ENCODE data around the gene IGSF23. TPM values are rescaled to one million over a fixed set of nuclear protein-coding genes. Genes with fewer than 3 reads are reported as not detected.
"Not testable (repeated sequence)": the region's sequence is repeated elsewhere in the genome, so short reads cannot be mapped to it uniquely, and the experiment has no call there.

The IGSF23 gene
- total RNA-seq, 1 donor from 2014 or later: not detected

DNA sequence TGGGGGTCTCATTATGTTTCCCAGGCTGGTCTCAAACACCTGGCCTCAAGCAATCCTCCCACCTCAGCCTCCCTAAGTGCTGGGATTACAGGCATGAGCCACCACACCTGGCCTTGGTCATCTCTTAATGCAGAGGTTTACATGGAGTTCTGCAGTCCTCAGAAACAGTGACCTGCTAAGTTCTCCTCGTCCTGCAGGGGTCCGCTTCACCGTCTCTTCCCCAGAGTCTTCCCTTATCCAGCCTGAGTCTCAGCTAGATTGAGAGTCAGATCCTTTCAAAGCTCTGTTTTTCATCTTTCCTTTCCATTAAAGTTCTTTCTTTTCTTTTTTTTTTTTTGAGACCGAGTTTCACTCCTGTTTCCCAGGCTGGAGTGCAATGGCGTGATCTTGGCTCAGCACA is 2.9 kb upstream of the IGSF23 start:
- DNase-seq; intact Hi-C loops (cut with micrococcal nuclease); H3K27me3 Mint-ChIP-seq; H3K4me3 Mint-ChIP-seq; H3K9me3 Mint-ChIP-seq; H3K36me3 Mint-ChIP-seq (ENCODE audit: low read depth); H3K27ac Mint-ChIP-seq; H3K4me1 Mint-ChIP-seq: not testable (repeated sequence)

DNA sequence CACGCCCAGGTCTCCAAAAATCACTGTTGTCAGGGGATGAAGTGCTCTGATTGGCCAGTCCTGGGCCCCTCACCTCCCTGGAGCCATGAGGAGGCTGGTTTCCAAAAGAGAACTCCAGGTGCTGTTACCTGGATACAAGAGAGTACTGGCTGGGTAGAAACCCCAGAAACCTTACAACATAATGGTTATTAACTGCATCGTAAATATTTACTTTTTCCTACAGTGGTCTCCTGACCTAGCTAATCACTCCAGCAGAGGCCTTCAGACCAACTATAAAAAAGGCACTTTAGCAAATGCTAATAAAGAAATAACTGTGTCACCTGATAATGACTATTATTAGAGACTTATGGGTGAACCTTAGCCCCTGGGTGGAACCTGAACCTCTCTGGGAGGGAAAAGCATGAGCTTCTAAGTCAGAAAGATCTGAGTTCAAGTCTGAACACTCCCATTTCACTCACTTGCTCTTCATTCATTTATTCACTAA is 1.5 kb upstream of the IGSF23 start:
- Mint-ChIP-seq H3K27ac (no peak overlapping the region), H3K4me1 (peaks cover 1% of the 10 kb centered on the region), H3K36me3 (ENCODE audit: low read depth) (no peaks in the 10 kb centered on the region), H3K9me3 (peaks cover 3% of the 10 kb centered on the region), H3K4me3 (no peak overlapping the region), H3K27me3 (no peaks in the 10 kb centered on the region)
- intact Hi-C loops (cut with micrococcal nuclease): no loop called here
- no peak for DNase-seq

DNA sequence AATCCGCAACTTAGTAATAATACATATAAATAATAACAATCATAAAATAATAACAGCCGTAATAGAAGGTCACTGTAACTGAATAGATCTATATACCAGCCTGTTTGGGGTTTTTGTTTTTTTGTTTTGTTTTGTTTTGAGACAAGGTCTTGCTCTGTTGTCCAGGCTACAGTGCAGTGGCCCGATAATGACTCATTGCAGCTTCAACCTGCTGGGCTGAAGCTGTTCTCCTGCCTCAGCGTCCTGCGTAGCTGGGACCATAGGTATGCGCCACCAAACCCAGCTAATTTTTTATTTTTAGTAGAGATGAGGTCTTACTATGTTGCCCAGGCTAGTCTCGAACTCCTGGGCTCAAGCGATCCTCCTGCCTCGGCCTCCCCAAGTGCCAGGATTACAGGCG is 950 bp downstream of the IGSF23 start:
- no peaks in the 10 kb centered on the region for H3K27me3 Mint-ChIP-seq
- intact Hi-C loops (cut with micrococcal nuclease): no loop called here
- no peak for DNase-seq
- no peak overlapping the region for H3K27ac Mint-ChIP-seq
- no peaks in the 10 kb centered on the region for H3K9me3 Mint-ChIP-seq
- H3K36me3 Mint-ChIP-seq (ENCODE audit: low read depth): no peaks in the 10 kb centered on the region
- H3K4me1 Mint-ChIP-seq: no peaks in the 10 kb centered on the region
- no peak overlapping the region for H3K4me3 Mint-ChIP-seq

DNA sequence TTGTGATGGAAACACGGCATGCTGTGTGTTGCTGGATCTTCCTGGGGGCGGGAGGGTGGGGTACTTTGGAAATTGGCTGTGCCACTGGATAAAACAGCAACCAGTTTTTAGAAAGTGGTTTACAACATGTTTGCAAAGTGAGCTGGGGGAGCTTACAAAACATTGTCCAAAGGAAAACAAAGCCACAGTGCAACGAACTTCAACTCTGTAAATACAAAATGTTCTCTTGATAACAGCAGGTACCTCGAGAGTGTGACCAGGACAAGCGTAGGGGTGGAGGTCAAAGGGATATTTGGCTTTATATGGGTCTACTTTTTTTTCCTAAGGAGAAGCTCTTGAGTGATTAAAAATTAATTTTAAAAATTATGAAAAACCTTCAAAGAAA is 2.5 kb downstream of the IGSF23 start:
- Mint-ChIP-seq H3K9me3 (no peaks in the 10 kb centered on the region), H3K4me1 (no peaks in the 10 kb centered on the region), H3K27ac (no peak overlapping the region), H3K4me3 (no peak overlapping the region), H3K27me3 (no peaks in the 10 kb centered on the region), H3K36me3 (ENCODE audit: low read depth) (no peaks in the 10 kb centered on the region)
- intact Hi-C loops (cut with micrococcal nuclease): no loop called here
- DNase-seq: no peak

DNA sequence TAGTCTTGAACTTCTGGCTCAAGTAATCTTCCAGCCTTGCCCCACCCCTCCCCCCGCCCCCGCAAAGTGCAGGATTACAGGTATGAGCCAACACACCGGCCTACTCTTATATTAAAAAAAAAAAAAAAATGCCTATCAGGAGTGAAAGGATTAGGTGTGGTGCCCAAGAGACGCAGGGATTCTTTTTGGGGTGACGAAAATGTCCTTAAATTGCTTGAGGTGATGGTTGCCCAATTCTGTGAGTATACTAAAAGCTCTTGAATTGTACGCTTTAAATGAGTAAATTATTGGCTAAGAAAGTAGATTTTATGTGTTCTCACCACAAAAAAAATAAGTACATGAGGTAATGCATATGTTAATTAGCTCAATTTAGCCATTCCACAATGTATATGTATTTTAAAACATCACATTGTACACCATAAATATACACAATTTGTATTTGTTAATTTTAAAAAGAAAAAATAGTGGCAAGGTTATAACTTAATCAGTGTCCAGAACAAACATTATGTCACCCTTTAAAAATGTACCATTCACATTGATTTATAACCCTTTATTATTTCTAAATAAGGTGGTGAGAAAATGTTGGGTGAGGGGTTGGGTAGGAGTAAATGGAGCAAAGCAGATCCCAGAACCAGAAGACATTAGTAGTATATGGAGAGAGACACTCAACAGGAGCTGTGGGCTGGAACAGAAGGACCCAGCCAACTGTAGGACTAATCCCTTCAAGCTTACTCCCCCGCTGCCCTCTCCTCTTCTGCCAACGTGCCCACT is 3.9 kb downstream of the IGSF23 start:
- H3K4me1 Mint-ChIP-seq: no peaks in the 10 kb centered on the region
- H3K27me3 Mint-ChIP-seq: no peaks in the 10 kb centered on the region
- no peak for DNase-seq
- intact Hi-C loops (cut with micrococcal nuclease): no loop called here
- H3K9me3 Mint-ChIP-seq: no peaks in the 10 kb centered on the region
- H3K27ac Mint-ChIP-seq: no peak overlapping the region
- no peak overlapping the region for H3K4me3 Mint-ChIP-seq
- H3K36me3 Mint-ChIP-seq (ENCODE audit: low read depth): no peaks in the 10 kb centered on the region

DNA sequence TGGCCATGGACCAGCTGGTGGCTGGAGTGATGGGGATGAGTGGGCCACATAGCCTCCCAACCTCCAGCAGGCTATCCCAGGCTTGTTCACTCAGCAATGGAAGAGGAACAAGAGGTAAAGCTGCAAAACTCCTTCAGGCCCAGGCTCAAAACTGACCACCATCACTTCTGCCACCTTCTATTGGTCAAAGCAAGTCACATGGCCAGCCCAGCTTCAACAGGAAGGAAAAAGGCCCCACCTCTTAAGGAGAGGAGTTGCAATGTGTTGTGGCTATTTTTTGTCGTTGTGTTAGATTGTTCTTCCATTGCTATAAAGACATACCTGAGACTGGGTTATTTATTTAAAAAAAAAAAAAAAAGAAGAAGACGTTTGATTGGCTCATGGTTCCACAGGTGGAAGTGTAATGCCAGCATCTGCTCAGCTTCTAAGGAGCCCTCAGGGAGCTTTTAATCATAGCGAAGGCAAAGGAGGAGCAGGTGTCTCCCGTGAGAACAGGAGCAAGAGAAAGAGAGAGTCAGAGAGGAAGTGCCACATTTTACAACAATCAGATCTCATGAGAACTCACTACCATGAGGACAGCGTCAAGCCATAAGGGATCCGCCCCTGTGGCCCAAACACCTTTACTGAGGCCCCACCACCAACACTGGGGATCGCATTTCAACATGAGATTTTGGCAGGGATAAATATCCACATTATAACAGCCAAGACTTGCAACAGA is 5.4 kb downstream of the IGSF23 start:
- Mint-ChIP-seq H3K4me3 (no peak overlapping the region), H3K4me1 (no peaks in the 10 kb centered on the region), H3K27me3 (no peaks in the 10 kb centered on the region), H3K9me3 (no peaks in the 10 kb centered on the region), H3K36me3 (ENCODE audit: low read depth) (no peaks in the 10 kb centered on the region), H3K27ac (no peak overlapping the region)
- intact Hi-C loops (cut with micrococcal nuclease): no loop called here
- no peak for DNase-seq

DNA sequence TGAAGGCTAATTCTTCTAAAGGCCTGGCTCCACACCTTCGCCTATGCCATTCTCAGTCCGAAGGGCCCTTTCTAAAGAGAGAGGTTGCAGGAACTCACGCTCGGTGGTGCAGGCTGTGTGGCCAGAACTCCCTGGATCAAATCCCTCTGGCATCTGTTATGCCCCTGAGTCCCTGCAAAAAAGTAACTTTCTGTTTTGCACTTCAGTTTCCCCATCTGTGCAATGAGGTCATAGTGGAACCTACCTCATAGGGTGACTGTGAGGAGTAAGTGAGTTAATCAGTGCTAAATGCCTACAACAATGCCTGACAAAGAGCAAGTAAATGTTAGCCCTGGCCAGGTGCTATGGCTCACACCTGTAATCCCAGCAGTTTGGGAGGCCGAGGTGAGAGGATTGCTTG is 7.3 kb downstream of the IGSF23 start:
- Mint-ChIP-seq H3K27ac (no peak overlapping the region), H3K9me3 (peaks cover 1% of the 10 kb centered on the region), H3K36me3 (ENCODE audit: low read depth) (no peaks in the 10 kb centered on the region), H3K4me3 (no peak overlapping the region), H3K4me1 (no peaks in the 10 kb centered on the region), H3K27me3 (no peaks in the 10 kb centered on the region)
- intact Hi-C loops (cut with micrococcal nuclease): no loop called here
- no peak for DNase-seq

DNA sequence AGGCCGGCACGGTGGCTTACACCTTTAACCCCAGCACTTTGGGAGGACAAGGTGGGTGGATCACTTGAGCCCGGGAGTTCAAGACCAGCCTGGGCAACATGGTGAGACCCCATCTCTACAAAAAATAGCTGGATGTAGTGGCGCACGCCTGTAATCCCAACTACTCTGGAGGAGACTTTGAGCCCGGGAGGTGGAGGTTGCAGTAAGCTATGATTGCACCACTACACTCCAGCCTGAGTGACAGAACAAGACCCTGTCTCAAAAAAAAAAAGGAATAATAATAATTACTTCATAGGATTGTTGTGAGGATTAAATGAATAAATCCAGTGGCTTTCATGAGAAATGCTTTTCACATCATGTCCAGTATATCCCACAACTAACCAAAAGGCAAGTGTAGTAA is 8.0 kb downstream of the IGSF23 start:
- no peak for DNase-seq
- intact Hi-C loops (cut with micrococcal nuclease): no loop called here
- Mint-ChIP-seq H3K4me1 (no peaks in the 10 kb centered on the region), H3K27ac (no peak overlapping the region), H3K36me3 (ENCODE audit: low read depth) (no peaks in the 10 kb centered on the region), H3K27me3 (no peaks in the 10 kb centered on the region), H3K9me3 (peaks cover 4% of the 10 kb centered on the region), H3K4me3 (no peak overlapping the region)

DNA sequence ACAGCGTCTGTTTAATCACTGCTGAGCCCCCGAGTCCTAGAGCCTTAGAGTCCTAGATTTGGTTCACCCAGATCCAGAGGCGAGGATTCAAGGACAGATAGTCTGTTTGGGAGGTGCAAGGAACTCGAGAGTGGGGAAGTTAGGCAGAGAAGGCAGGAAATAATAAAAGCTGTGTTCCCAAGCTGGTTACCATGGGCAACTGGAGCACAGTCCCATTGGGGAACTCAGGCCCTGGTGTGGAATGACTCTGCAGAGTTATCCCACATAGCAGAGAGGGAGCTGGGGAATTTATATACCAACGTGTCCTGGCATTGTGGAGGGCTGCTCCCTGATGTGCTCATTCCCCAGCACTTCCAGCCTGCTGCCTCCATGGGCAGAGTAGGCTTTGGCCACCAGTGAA is 9.7 kb downstream of the IGSF23 start:
- Mint-ChIP-seq H3K36me3 (ENCODE audit: low read depth) (no peaks in the 10 kb centered on the region), H3K9me3 (peaks cover 4% of the 10 kb centered on the region), H3K27ac (no peak overlapping the region), H3K4me3 (no peak overlapping the region), H3K27me3 (no peaks in the 10 kb centered on the region), H3K4me1 (no peaks in the 10 kb centered on the region)
- DNase-seq: no peak
- intact Hi-C loops (cut with micrococcal nuclease): no loop called here

DNA sequence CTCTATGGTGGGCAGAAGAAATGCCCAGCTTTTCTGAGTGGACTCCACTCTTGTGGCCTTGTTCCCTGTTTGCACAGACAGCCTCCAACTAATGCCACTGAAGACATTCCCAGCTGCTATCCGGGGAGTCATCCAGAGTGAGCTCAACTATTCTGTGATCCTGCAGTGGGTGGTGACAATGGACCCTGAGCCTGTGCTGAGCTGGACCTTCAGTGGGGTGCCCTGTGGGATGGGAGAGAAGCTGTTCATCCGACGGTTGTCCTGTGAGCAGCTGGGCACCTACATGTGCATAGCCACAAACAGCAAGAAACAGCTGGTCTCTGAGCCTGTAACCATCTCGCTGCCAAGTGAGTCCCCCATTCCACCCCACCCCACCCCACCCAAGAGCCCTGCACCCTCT is 10.3 kb downstream of the IGSF23 start:
- Mint-ChIP-seq H3K36me3 (ENCODE audit: low read depth) (no peaks in the 10 kb centered on the region), H3K27ac (no peak overlapping the region)

DNA sequence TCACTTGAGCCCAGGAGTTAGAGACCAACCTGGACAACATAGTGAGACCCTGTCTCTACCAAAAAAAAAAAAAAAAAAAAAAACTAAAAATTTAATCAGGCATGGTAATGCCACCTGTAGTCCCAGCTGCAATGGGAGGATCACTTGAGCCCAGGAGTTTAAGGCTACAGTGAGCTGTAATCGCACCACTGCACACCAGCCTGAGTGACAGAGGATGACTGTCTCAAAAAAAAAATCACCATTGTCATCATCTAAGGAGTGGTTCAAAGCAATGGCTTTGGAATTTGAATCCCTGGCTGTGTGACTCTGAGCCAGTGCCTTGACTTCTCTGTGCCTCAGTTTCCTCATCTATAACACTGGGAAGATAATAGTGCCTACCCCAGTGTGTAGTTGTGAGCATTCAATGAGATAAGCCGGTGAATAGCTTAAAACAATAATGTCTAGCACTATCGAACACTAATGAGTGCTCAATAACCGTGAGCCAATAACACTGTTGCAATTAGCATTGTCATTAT is 11.5 kb downstream of the IGSF23 start:
- H3K9me3 Mint-ChIP-seq: peaks cover 4% of the 10 kb centered on the region
- intact Hi-C loops (cut with micrococcal nuclease): no loop called here
- no peak overlapping the region for H3K27ac Mint-ChIP-seq
- H3K4me1 Mint-ChIP-seq: no peaks in the 10 kb centered on the region
- no peak for DNase-seq
- H3K27me3 Mint-ChIP-seq: no peaks in the 10 kb centered on the region
- H3K36me3 Mint-ChIP-seq (ENCODE audit: low read depth): no peaks in the 10 kb centered on the region
- no peak overlapping the region for H3K4me3 Mint-ChIP-seq

More for the DNA sequence above, 10.3 kb downstream of the IGSF23 start:
- Mint-ChIP-seq H3K9me3 (peaks cover 4% of the 10 kb centered on the region), H3K27me3 (no peaks in the 10 kb centered on the region), H3K4me3 (no peak overlapping the region), H3K4me1 (no peaks in the 10 kb centered on the region)
- intact Hi-C loops (cut with micrococcal nuclease): no loop called here
- DNase-seq: no peak

DNA sequence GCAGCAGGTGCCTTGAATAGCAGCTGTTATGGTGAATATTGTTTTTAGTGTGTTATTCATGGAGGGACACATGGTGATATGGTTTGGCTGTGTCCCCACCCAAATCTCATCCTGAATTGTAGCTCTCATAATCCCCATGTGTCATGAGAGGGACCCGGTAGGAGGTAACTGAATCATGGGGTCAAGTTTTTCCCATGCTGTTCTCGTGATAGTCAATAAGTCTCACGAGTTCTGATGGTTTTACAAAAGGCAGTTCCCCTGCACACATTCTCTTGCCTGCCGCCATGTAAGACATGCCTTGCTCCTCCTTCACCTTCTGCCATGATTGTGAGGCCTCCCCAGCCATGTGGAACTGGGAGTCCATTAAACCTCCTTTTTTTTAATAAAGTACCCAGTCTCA is 12.3 kb downstream of the IGSF23 start:
- H3K27me3 Mint-ChIP-seq; H3K4me3 Mint-ChIP-seq; H3K27ac Mint-ChIP-seq; H3K36me3 Mint-ChIP-seq (ENCODE audit: low read depth); intact Hi-C loops (cut with micrococcal nuclease); DNase-seq; H3K4me1 Mint-ChIP-seq; H3K9me3 Mint-ChIP-seq: not testable (repeated sequence)

DNA sequence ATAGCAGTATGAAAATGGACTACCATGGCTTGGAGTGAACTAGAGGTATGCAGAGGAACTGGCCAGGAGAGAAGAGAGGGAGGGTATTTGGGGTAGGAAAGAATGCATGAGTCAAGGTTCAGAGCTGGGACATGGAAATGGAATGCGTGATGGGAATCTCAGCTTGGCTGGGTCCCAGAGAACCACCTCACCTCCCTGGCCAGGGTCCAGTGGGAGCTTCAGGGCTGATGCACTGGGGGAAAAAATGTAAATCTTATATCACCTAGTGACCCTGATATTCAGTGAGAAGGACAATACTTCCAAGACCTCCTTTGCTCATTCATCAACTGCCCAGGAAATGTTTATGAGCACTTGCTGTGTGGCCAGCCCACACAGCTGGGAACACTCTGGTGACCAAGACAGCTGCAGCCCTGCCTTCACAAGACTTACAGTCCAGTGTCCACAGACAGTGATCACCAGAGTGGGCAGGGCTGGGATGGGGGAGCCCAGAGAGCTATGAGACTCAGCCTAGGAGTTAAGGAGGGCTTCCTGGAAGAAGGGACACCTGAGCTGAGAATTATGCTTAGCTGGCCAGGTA is 12.8 kb downstream of the IGSF23 start:
- Mint-ChIP-seq H3K36me3 (ENCODE audit: low read depth) (no peaks in the 10 kb centered on the region), H3K9me3 (peaks cover 4% of the 10 kb centered on the region), H3K4me1 (no peaks in the 10 kb centered on the region), H3K27me3 (no peaks in the 10 kb centered on the region), H3K27ac (no peak overlapping the region), H3K4me3 (no peak overlapping the region)
- intact Hi-C loops (cut with micrococcal nuclease): no loop called here
- DNase-seq: no peak

DNA sequence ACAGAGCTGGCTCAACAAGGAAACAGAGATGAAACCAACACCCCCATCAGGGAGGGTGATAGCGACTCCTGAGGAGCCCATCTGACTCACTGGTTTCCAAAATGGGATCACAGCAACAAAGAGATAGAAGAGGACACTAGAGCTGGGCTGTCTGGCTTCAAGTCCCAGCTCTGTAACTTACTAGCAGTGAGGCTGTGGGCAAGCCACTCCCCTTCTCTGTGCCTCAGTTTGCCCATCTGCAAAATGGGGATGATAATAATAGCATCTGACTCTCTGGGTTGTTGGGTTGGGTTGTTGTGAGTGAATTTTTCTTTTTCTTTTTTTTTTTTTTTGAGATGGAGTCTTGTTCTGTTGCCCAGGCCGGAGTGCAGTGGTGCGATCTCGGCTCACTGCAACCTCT is 14.3 kb downstream of the IGSF23 start:
- Mint-ChIP-seq H3K27me3 (no peaks in the 10 kb centered on the region), H3K27ac (no peak overlapping the region), H3K36me3 (ENCODE audit: low read depth) (no peaks in the 10 kb centered on the region), H3K4me3 (no peak overlapping the region), H3K9me3 (peaks cover 4% of the 10 kb centered on the region), H3K4me1 (no peaks in the 10 kb centered on the region)
- no peak for DNase-seq
- intact Hi-C loops (cut with micrococcal nuclease): no loop called here
